Mammary epithelial cell (primary cell): ENCODE data around the gene RPRD1B.

Experiments used
- EZH2 ChIP-seq: IDR thresholded peaks from 2 replicates; pipeline ENCODE4 v1.6.1; 2012; ENCODE audit warnings: low read length, inconsistent platforms, borderline replicate concordance
- TF ChIP-seq, protein P1 (sequence below), 2 donors: IDR thresholded peaks in 1 of 2; conservative IDR thresholded peaks in 1 of 2; 2 replicates each; pipeline ENCODE4 v1.5.1; 2011 to 2012; ENCODE audit warnings: inconsistent platforms in 2 of 2, low read length in 2 of 2, mild to moderate bottlenecking in 2 of 2, control low read depth in 1 of 2, low read depth in 1 of 2; ENCODE audit not compliant: insufficient read depth in 1 of 2; ENCODE audit errors: extremely low read depth in 1 of 2

DNA sequence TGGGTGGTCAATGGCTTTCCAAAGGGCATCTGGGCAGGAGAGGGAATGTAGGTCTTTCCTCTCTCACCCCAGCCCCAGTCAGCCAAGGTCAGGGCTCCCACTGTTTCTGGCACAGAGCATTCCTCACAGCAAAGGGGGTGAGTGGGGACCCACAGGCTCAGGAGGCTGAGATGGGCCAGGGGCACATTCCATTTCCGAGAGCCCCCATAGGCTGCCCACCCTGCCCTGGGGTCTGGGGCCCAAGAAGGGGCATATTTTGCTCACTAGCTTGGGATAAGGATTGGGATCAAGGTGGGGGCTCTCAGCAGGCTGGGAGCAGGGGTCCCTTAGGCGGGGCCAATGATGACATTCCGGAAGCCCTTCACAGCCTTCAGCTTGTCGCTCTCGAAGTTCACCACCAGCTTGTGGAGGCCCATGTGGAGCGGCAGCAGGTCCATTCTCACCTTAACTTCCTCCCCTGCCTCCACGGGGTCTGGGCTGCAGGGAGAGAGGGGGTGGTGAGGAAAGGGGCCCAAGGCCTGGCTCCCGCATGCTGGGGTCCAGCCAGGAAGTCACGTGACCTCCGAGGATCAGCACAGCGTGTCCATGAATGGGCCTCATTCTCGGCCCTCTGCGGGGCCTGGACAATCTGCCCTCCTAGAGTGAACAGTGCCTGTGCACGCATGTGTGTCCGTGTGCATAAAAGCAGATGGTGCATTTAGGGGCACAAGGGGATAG, 96.5 kb downstream of the RPRD1B start:
- TF ChIP-seq, protein P1, sequence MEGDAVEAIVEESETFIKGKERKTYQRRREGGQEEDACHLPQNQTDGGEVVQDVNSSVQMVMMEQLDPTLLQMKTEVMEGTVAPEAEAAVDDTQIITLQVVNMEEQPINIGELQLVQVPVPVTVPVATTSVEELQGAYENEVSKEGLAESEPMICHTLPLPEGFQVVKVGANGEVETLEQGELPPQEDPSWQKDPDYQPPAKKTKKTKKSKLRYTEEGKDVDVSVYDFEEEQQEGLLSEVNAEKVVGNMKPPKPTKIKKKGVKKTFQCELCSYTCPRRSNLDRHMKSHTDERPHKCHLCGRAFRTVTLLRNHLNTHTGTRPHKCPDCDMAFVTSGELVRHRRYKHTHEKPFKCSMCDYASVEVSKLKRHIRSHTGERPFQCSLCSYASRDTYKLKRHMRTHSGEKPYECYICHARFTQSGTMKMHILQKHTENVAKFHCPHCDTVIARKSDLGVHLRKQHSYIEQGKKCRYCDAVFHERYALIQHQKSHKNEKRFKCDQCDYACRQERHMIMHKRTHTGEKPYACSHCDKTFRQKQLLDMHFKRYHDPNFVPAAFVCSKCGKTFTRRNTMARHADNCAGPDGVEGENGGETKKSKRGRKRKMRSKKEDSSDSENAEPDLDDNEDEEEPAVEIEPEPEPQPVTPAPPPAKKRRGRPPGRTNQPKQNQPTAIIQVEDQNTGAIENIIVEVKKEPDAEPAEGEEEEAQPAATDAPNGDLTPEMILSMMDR (conservative IDR thresholded peaks at IDR 0.05 in 1 of 2, IDR thresholded peaks at IDR 0.05 in 1 of 2; ENCODE audit: extremely low read depth in 1 of 2, insufficient read depth in 1 of 2, low read depth in 1 of 2, low read length in 2 of 2), result no peak
- TF ChIP-seq EZH2, result no peak
